CD4-positive, alpha-beta T cell treated with Interleukin-17A for 1 hour (primary cell): ENCODE measurements around the gene DNAJA3.

Source experiments
- DNase-seq: peaks from one replicate; pipeline ENCODE4 v3.0.0-alpha.2; 2020

Gene DNAJA3

GRCh38 chr16:4481526-4481925 is 55.9 kb downstream of the DNAJA3 start:
- no peak for DNase-seq

DNA sequence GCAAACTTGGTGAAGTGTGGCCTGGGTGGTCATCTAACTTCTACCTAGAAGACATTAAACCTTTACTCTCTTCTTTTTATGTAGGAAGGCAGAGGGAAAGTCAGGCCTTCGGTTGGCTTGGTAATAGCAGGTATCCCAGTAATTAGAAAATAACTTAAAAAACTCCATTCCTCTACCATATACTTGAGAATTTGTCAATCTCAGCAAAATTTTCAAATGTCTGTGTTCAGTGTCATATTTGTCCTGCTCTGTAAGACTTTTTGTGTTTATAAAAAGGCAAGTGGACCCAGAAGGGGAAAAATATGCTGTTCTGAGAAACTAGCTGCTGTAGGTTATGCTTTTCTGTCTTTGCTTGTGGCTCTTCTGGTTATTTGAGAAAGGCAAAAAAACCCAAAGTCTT is 56.3 kb downstream of the DNAJA3 start:
- no peak for DNase-seq

DNA sequence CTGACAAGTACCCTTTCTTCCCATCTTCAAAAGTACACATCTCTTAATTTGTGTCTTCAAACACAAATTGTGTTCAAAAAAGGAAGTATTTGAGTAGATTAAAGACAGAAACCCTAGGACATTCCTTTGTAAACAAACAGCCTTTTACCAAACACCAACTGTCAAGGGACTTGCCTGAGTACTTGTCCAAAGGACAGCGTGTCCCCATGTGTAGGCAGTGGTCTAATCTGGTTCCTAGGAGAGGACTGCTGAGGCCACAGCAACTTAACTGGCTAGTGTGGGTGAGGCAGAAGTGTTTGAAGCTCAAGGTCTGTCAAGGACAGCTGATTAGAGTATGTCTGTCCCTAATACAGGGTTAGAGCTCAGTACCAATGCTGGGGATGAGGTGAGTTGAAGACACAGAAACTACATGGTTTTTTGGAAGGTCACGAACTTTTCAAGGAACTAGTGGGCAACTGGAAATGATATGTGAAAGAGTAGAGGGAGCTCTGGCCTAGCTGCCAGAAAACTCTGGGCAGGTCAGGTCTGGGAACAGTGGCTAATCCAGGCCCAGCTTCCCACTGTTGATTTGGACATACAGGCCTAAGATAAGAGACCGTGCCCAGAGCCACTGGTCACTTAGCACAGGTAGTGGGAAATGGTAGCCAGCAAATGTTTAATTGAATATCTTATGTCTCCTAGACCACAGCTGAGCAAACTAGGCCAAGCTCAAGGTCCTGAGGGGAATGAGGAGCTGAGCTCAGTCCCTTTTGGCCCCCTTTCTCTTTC is 60.6 kb downstream of the DNAJA3 start:
- no peak for DNase-seq

DNA sequence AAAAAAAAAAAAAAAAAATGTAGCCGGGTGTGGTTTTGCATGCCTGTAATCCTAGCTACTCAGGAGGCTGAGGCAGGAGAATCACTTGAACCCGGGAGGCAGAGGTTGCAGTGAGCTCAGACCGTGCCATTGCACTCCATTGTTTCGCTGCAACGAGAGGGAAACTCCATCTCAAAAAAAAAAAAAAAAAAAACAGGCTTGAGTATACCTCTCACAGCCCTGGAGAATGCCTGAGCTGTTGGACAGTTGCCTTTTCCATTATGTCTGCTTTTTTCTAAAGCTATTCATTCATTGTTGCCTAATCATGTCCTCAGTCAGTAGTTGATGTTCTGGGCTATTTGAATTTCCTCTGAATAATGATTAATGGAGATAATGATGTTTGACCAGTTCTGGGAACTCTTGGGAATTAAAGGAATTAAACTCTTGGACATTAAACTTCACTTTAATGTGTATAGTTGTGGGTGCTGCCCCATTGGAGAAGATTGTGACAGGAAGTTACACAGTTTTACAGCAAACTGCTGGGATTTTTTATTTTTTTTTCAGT is 62.4 kb downstream of the DNAJA3 start:
- DNase-seq, result no peak

DNA sequence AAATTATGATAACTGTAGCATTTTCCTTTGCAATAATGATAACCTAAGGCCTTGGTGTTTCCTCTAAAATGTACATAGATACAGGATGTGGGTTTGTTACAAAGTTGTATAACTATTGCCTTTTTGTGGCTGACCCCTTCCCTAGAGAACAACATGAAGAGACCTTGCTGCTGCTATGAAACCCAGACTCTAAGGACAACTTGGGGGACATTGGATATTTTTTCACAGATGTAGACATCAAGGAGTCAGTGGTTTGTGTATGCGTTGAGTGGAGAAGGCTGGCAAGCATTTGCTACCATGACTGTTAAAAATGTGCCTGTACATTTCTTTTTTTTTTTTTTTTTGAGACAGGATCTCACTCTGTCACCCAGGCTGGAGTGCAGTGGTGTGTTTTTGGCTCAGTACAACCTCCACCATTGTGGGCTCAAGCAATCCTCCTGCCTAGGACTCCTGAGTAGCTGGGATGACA is 62.9 kb downstream of the DNAJA3 start:
- peak; percentile 69 for DNase-seq

DNA sequence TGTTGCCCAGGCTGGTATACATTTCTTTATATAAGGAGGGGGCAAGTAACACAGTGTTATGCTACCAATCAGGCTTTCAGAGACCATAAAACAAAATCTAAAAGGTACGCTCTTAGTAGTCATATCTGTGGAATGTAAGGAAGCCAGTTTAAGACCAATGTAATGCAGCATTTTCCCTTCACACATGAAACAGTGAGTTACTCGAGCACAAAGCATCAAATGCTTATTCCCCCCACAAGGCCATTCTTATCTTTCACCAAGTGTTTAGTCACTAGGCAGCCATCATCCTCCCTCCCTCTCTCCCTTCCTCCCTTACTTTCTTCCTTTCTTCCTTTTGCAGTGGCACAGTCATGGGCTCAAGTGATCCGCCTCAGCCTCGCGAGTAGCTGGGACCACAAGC is 63.4 kb downstream of the DNAJA3 start:
- no peak for DNase-seq

- no peak for DNase-seq
Observed at GRCh38 chr16:4491898-4492297, 66.2 kb downstream of the DNAJA3 start.

- no peak for DNase-seq
Observed at GRCh38 chr16:4494746-4495490, 69.2 kb downstream of the DNAJA3 start.

DNA sequence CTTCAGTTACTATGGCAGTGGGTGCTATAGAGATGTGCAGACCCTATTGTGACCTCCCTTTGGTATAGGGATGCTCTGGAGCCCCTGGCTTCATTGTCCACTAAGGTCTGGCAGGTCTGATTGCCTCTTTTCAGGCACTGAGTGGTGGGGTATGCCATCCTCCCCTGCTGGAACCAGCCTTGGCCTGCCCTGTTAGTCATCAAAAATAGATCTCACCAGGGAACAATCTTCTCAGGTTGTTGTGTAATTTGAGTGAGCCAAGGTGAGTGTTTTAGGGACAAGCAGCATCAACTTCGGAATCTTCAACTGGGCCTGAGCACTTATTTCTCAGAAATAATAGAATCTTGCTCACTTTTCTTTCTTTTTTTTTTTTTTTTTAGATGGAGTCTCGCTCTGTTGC is 70.1 kb downstream of the DNAJA3 start:
- DNase-seq, result no peak

DNA sequence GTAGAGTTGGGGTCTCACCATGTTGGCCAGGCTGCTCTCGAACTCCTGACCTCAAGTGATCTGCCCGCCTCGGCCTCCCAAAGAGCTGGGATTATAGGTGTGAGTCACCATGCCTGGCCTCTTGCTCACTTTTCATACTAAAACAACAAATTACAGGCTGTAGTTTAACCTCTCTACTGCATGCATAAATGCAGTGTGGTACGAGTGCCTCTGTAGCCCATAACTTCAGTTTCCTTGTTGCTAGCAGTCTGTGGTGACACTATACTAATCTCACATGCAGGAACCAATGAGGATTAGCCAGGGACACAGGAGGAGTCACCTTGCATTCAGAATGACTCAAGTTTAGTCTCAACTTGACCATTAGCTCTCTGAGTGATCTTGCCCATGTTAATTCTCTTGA is 70.6 kb downstream of the DNAJA3 start:
- DNase-seq, result no peak

- DNase-seq, result no peak
Observed at GRCh38 chr16:4498546-4499195, 73.0 kb downstream of the DNAJA3 start.

GRCh38 chr16:4499196-4499555 is 73.5 kb downstream of the DNAJA3 start:
- DNase-seq, result no peak

DNA sequence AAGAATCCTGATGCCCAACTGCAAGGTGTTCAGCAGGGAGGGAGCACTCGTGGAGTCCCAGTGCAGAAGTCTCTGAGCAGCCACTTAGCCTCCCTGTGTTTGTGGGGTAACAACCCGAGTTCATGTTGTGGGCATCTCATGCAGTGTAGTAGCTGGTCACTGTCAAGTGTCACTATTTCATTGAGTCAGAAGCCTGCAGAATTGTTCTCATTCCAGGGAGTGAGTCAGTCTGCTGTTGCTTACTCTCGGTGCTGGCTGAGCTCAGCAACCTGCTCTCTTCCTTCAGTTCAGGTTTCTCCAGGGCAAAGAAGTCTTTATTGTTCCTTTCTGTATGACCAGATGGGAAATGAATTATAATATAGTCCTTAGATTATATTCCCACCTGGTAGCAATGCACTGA is 74.6 kb downstream of the DNAJA3 start:
- DNase-seq, result no peak

DNA sequence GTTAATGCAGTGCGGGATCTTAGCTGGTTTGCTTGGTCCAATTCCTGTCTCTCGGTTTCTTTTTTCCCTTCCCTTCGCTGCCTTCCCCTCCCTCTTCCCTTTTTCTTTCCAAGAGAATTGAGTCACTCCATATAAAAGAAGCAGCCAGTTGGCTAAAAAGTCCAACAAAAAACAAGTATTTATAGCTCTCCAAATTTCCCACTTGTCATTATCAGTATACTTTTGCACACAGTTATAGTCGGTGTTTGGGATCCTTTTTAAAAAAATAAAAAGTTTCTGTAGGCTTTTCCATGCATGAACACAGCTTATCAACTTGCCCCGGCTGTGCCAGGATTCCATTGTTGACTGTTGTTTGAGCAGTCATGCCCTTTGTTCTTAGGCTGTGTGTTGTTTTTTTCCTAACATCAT is 75.4 kb downstream of the DNAJA3 start:
- DNase-seq, result no peak

DNA sequence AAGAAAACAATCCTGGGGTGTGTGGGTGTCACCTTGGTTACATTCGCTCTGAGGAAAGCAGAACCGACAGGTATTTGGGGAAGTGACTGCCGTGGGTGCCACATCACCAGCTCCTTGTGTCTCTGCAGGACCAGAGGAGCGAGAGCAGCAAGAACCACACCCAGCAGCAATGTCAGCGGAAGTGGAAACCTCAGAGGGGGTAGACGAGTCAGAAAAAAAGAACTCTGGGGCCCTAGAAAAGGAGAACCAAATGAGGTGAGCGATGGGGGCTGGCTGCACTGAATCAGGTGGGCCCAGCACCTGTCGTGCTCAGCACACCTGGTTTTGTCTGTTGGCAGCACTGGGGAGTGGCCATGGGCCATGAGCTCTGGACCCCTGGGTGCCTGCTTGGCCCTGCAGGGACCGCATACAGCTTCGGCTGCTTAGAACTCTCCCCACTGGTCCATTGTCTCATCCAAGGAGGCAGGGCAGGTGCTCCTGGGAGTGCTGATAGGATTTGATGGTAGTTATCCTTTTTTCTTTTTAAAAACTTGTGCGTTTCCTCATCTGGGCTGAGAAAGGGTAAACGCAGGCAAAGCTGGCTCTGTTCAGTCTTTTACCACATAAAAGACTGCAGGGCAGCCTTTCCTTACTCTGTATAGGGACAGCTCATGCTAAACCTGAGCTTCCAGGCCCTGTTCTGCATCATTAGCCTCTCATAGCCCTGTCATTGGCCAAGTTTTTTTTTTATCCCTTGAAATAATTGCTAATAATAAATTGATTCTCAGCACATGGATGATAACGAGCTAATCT is 79.9 kb downstream of the DNAJA3 start:
- DNase-seq, result peak; percentile 89
